ENCODE data around the gene PIP5K1B.

DNA sequence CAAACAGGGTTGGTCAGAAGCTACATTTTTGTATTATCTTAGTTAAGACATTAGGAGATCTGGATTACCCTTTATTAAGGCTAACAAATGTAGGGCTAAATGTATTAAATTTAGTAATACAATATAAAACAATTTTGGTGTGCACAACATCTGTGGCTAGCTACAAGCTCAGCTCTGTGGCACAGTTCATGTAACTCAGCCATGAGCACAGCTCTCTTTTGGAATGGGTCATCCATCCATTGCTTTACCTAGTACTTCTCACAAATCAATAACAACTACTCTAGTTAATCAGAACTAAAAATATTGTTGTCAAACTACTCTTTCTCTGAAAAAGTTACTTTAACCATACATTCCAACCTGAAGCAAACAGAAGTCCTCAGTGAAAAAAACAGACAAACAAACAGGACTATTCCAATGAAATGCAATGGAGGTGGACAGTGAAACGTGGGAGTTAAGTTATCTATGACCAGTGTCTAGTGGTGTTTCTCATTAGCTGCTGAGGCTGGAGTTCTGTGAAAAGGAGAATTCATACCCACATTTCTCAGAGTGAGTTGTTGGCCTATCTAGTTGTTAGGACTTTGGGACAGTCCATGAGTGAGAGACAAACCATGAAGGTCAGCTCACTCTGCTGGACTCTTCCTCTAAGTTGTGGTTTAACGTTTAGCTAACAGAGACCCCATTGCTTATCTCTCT, 55.1 kb downstream of the PIP5K1B start:
- TF ChIP-seq POLR2AphosphoS5 (IDR thresholded peaks at IDR 0.05; ENCODE audit: low read depth, low read length) (no peak), TAF1 (IDR thresholded peaks at IDR 0.05; ENCODE audit: borderline replicate concordance, insufficient read depth, low read length) (no peak)

All from PFSK-1 (cell line).